Muscle layer of duodenum (tissue), 2 donors: ENCODE measurements around the gene LY6G5B.

ENCODE experiments used
- H3K27ac ChIP-seq: one replicate; pipeline ENCODE4 v1.7.0; 2013; ENCODE audit warnings: mild to moderate bottlenecking, low read length
- H3K27me3 ChIP-seq: one replicate; pipeline ENCODE4 v1.7.0; 2013; ENCODE audit warnings: low read depth, mild to moderate bottlenecking, control low read depth, low read length
- H3K36me3 ChIP-seq, 2 donors: one replicate each; pipeline ENCODE4 v1.7.0; 2013; ENCODE audit warnings: low read length in 2 of 2, control low read depth in 1 of 2, mild to moderate bottlenecking in 1 of 2; ENCODE audit not compliant: insufficient read depth in 2 of 2, control insufficient read depth in 1 of 2
- H3K4me1 ChIP-seq, 2 donors: one replicate each; pipeline ENCODE4 v1.7.0; 2013; ENCODE audit warnings: low read length in 2 of 2, mild to moderate bottlenecking in 2 of 2, control low read depth in 1 of 2, moderate library complexity in 1 of 2; ENCODE audit not compliant: insufficient read depth in 2 of 2, control insufficient read depth in 1 of 2
- H3K4me3 ChIP-seq, 2 donors: one replicate each; pipeline ENCODE4 v1.7.0; 2013; ENCODE audit warnings: low read length in 2 of 2, low read depth in 1 of 2, mild to moderate bottlenecking in 1 of 2
- H3K9me3 ChIP-seq, 2 donors: one replicate each; pipeline ENCODE4 v1.7.0; 2013; ENCODE audit warnings: low read length in 2 of 2, control low read depth in 1 of 2, mild to moderate bottlenecking in 1 of 2; ENCODE audit not compliant: control insufficient read depth in 1 of 2
- donor health status: healthy.

The LY6G5B gene

DNA sequence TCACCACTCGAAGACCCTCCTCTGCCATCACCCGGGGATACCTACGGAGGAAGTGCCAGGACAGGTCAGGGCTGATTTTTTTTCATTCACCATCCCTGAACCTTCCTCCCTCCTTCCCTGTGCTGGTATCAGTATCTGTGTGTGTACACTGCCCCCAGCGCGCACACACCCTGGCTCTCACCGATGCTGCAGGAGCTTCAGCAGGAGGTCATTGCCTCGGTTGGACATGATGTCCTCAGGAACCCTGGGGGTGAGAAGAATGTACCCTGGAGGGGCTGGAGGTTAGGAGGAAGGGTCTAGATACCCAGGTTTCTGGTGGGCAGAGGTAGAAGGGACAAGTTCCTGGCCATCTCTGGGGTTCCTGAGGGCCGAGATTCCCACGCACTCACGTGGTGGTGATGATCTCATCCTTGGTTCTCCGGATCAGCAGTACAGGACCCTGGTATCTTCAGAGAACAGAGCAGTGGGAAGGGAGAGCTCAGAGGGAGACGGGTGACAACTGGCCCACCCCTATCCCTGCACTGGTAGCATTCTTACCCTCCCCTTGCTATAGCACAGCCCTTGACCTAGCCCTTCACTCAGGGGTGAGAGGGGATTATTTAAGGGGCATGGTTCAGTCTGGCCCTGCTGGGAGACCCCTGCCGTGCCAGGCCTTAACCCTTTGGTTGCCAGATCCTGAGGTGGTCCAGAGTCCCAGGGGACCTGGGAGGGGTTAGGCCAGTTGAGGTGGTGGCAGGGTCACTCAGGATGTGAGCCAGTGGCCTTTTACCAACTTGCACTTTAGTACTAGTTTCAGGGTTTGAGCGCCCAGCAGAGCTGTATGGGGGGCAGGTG lies 18.3 kb downstream of the LY6G5B start:
- Histone ChIP-seq H3K27me3 (no peaks in the 10 kb centered on the region), H3K9me3 (no peaks in the 10 kb centered on the region), H3K36me3 (peaks cover 62 to 85% of the 10 kb centered on the region in 2 donors), H3K4me3 (no peak overlapping the region), H3K27ac (no peak overlapping the region), H3K4me1 (peaks cover 0 to 4% of the 10 kb centered on the region in 2 donors)

DNA sequence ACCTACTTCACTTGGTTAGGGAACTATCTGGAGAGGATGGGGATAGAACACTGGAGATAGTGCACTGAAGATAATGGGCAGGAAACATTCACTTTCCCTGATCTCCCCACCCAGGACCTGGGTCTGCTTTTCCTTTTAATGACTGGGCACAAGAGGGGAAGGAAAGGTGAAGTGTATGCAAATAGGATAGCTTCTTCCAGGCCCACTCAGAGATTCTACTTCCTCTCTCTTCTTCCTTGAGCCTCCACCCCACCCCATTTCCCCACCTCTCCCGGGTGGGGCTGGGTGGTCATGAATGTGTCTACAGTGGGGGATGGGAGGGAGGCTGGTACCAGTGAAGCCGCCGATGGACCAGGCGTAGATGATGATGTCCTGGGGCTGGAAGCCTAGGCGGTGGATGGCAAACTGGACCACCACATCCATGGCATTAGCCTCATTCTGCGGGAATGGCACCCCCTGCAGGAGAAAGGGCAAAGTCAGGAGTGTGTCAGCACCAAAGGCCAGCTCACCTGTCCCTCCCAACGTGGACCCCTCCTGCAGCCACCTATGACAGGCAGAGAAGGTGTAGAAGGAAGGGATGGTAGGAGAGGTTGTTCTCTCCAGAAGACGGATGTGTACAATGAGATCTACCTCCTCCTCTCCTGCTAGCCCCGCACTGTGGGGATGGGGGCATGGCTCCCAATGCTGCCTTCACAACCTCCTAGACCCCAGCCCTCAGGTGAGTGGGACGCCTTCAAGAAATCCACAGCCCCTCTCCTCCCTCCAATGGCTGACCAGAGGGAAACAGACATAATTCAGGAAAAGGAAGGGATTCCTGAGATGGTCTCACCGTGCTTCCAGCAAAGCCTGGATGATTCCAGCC lies 19.7 kb downstream of the LY6G5B start:
- peaks cover 0 to 4% of the 10 kb centered on the region in 2 donors for H3K4me1 ChIP-seq
- H3K36me3 ChIP-seq: peaks cover 68 to 92% of the 10 kb centered on the region in 2 donors
- no peaks in the 10 kb centered on the region for H3K27me3 ChIP-seq
- no peak overlapping the region for H3K27ac ChIP-seq
- no peaks in the 10 kb centered on the region for H3K9me3 ChIP-seq
- H3K4me3 ChIP-seq: no peak overlapping the region

DNA sequence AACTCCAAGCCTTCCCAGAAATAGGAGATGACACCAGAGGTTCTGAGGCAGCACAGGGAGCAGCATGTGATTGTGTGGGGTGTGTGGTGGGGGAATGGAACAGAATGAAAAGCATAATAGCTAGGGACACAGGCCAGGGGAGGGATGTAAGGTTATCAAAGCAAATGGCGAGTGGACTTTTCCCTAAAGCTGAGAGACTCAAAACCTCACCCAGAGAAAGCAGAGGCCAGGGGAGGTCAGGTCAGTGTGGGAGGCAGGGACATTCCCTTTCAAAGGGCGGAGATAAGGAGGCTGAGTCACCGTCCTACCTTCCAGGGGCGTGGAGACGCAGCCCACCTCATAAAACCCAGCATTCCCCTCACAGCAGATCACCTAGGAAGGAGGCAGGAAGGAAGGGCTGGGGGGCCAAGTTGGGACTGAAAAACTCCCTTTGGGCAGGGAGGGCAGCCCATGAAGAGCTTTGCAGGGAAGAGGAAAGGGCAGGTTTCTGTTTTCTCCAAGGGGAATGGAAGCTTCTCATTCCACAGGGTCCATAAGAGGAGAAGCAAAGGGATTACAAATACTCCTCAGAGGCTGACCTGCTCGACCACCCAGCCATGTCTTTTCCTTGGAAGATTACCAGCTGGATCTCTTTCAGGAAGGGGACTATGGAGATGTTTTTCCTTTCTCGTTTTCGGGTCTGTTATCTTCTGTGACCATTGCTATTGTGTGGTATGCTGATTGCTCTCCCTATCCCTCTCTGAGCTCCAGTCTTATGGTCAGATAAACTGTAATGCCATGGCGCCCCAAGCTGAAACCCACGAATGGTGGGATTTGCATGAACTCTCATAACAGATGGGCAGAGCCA lies 20.7 kb downstream of the LY6G5B start:
- H3K4me1 ChIP-seq: peaks cover 0 to 4% of the 10 kb centered on the region in 2 donors
- H3K27me3 ChIP-seq: no peaks in the 10 kb centered on the region
- H3K36me3 ChIP-seq: peaks cover 69 to 93% of the 10 kb centered on the region in 2 donors
- no peak overlapping the region for H3K4me3 ChIP-seq
- peak overlapping the region; percentile 14 for H3K27ac ChIP-seq
- no peaks in the 10 kb centered on the region for H3K9me3 ChIP-seq

DNA sequence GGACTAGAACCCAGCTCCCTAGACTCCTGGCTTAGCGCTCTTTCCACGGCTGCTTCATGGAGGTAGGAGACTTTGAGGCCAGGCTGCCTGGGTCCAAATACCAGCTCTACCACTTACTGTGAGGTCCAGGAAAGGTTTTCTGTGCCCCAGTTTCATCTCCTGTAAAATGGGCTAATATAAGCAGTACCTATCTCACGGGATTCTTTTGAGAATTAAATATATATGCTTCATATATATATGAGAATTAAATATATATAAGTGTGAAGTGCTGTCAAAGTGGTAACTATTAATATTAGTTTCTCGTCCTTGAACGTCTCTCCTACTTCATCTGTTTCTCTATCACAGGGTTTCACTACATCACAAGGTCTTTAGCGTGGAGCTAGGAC lies 21.3 kb downstream of the LY6G5B start:
- Histone ChIP-seq H3K4me1 (peaks cover 0 to 4% of the 10 kb centered on the region in 2 donors), H3K27ac (peak overlapping the region; percentile 14), H3K4me3 (no peak overlapping the region), H3K36me3 (peaks cover 69 to 87% of the 10 kb centered on the region in 2 donors), H3K27me3 (no peaks in the 10 kb centered on the region), H3K9me3 (no peaks in the 10 kb centered on the region)

DNA sequence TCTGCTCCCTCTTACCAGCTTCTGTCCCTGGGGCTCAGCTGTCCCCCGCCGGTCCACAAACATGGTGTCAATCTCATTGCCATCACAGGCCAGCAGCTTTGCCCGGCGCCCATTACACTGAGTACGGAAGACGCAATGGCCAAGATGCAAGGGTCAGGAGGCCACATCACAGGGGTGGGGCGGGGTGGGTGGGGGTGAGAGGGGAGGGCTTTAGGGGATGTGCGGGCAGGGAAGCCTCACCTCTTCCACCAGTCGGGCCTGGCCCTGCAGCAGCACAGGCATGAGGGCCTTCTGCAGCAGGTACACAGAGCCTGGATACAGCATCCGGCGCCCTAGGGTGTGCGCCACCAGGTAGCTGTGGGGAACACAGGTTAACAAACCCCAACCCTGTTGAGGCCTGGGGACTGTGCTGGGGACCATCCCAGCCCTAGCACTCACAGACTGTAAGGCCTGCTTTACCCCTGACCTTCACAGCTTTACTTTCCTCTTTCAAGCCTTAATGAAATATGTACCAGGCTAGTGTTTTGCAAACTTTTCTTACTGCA lies 21.9 kb downstream of the LY6G5B start:
- no peak overlapping the region for H3K4me3 ChIP-seq
- H3K36me3 ChIP-seq: peaks cover 65 to 81% of the 10 kb centered on the region in 2 donors
- no peak overlapping the region for H3K27ac ChIP-seq
- no peaks in the 10 kb centered on the region for H3K9me3 ChIP-seq
- peaks cover 0 to 4% of the 10 kb centered on the region in 2 donors for H3K4me1 ChIP-seq
- no peaks in the 10 kb centered on the region for H3K27me3 ChIP-seq

DNA sequence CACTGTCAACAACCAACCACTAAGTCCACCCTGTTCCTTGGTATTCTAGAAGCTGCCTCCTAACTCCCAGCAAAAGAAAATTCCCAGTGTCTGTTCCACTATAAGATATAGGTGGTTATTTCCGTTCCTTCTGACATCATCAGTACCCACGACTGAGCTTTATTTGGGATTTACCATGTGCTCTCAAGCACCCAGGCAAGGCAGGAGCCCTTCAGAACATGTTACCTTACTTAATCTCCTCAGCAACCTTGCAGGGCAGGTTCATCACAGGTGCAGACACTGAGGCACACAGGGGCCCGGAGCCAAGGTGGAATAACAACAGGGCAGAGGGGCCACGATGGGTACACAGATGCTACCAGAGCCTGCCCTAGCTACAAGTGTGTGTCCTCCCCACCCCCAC lies 22.6 kb downstream of the LY6G5B start:
- Histone ChIP-seq H3K4me3 (no peak overlapping the region), H3K27me3 (no peaks in the 10 kb centered on the region), H3K36me3 (peaks cover 67 to 78% of the 10 kb centered on the region in 2 donors), H3K9me3 (no peaks in the 10 kb centered on the region), H3K4me1 (peaks cover 0 to 4% of the 10 kb centered on the region in 2 donors), H3K27ac (no peak overlapping the region)

DNA sequence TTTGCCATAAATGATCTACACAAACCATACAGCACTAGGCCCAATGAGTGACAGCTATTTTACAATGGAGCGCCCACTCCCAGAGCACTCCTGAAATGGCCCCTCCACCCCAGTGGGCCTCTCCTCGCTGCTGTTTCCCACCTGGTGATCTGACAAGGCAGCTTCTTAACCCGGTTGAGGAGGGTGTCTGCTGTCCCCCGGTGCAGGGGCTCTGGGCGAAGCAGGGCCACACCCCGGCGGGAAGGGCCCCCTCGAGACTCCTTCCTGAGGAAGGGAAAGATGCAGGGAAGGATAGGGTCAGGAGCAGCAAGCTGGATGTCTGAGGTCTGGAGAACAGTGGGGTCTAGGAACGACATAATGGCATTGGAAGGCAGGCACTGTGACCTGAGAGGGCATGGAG lies 23.1 kb downstream of the LY6G5B start:
- H3K9me3 ChIP-seq: no peaks in the 10 kb centered on the region
- H3K4me1 ChIP-seq: peaks cover 0 to 4% of the 10 kb centered on the region in 2 donors
- H3K4me3 ChIP-seq: no peak overlapping the region
- peaks cover 67 to 72% of the 10 kb centered on the region in 2 donors for H3K36me3 ChIP-seq
- no peaks in the 10 kb centered on the region for H3K27me3 ChIP-seq
- H3K27ac ChIP-seq: no peak overlapping the region

DNA sequence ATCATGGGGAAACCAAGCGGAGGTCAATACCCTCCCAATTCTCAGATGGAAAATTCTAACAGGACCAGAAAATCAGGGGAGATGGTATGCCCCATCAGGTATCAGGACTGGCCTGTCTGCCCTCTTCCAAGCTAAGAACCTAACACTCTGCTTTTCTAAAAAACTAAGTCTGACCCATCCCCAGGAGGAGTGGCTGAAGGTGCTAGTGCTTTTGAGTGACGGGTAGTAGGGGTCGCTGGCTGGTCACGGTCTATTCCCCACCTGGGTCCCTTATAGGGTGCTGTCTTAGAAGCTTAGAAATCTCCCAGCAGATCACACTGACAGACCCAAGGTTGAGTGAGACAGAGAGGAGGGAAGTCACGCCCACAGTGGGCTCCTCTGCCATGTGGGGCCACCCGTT lies 23.8 kb downstream of the LY6G5B start:
- Histone ChIP-seq H3K4me1 (peaks cover 0 to 4% of the 10 kb centered on the region in 2 donors), H3K4me3 (no peak overlapping the region), H3K27ac (no peak overlapping the region), H3K36me3 (peaks cover 60 to 66% of the 10 kb centered on the region in 2 donors), H3K27me3 (no peaks in the 10 kb centered on the region), H3K9me3 (no peaks in the 10 kb centered on the region)

DNA sequence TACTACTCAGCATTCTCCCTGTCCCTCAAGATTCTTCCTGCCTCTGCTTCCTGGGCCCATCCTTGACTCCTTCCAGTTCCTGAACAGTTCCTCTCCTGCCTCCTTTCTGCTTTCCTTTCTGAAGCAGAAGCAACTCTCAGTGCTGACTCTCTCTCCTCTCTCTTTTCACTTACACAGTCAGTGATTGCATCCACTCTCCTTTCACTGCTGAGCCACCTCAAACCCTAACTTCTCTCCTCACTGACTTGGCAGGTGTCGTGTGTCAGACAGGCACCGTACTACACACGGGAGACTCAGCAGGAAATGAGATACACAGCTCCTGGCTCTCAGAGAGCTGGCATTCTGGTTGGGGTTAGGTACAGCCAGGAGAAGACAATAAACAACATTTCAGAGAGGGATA lies 27.8 kb downstream of the LY6G5B start:
- Histone ChIP-seq H3K4me3 (no peak overlapping the region), H3K27ac (no peak overlapping the region), H3K4me1 (peaks cover 13 to 17% of the 10 kb centered on the region in 2 donors), H3K36me3 (peaks cover 29 to 36% of the 10 kb centered on the region in 2 donors), H3K9me3 (no peaks in the 10 kb centered on the region), H3K27me3 (no peaks in the 10 kb centered on the region)

DNA sequence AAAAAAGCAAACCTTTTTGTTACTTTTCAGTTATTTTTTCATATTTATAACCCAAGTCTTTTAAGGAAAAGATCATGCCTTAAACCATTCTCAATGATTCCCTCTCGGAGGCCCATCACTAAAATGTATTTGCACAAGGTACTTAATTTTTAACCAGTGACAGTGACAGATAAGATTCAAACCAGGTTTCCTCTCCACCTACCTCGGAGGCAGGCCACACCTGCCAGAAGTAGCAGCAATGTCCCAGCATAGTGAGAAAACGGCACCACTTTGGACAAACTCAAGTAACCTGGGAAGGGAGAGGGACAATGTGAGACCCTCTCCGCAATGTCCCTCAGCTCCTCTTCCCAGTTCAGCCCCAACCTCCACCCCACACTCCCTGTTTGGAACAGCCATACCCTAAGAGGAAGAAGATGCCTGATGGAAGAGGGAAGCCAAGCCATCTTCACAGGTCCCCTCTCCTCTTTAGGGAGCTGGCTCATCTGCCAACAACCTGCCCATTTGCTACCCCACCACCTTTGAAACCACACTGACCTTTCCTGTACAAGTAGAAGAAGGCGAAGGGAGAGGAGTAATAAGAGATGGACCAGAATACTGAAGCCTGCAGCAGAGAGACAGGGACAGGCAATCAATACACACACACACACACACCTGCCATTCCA lies 31.1 kb downstream of the LY6G5B start:
- Histone ChIP-seq H3K27me3 (no peaks in the 10 kb centered on the region), H3K27ac (no peak overlapping the region), H3K4me3 (peak overlapping the region in 1 of 2 donors; percentile 98), H3K36me3 (peaks cover 4 to 19% of the 10 kb centered on the region in 2 donors), H3K9me3 (no peaks in the 10 kb centered on the region), H3K4me1 (peaks cover 13 to 21% of the 10 kb centered on the region in 2 donors)
